IPS-18a (cell line): ENCODE data around the gene SLC39A3.

Experiments
- H3K27ac ChIP-seq: one replicate; pipeline ENCODE4 v1.5.1; 2013; ENCODE audit warnings: low read length
- H3K27me3 ChIP-seq: one replicate; pipeline ENCODE4 v1.6.1; 2013; ENCODE audit warnings: mild to moderate bottlenecking, low read length; ENCODE audit not compliant: control insufficient read depth, insufficient read depth
- H3K36me3 ChIP-seq: one replicate; pipeline ENCODE4 v1.6.1; 2013; ENCODE audit warnings: low read depth, low read length; ENCODE audit not compliant: control insufficient read depth
- H3K4me1 ChIP-seq: one replicate; pipeline ENCODE4 v1.6.1; 2013; ENCODE audit warnings: low read depth, low read length; ENCODE audit not compliant: control insufficient read depth
- H3K4me3 ChIP-seq: one replicate; pipeline ENCODE4 v1.5.1; 2013; ENCODE audit warnings: low read length
- H3K9ac ChIP-seq: one replicate; pipeline ENCODE4 v1.6.1; 2013; ENCODE audit warnings: mild to moderate bottlenecking, low read length, moderate library complexity
- H3K9me3 ChIP-seq: one replicate; pipeline ENCODE4 v1.6.1; 2013; ENCODE audit warnings: low read depth, low read length; ENCODE audit not compliant: control insufficient read depth

Gene SLC39A3

GRCh38 chr19:2683430-2684003, 56.3 kb downstream of the SLC39A3 start:
- no peak overlapping the region for H3K27ac ChIP-seq
- H3K4me1 ChIP-seq = no peaks in the 10 kb centered on the region
- no peak overlapping the region for H3K4me3 ChIP-seq
- no peaks in the 10 kb centered on the region for H3K27me3 ChIP-seq
- no peak overlapping the region for H3K9ac ChIP-seq
- no peaks in the 10 kb centered on the region for H3K36me3 ChIP-seq
- H3K9me3 ChIP-seq = no peaks in the 10 kb centered on the region
